Dendritic cell treated with granulocyte-macrophage colony-stimulating factor and Interleukin-4, amounts not matched to agents 40 ng/mL and 50 ng/mL, for 4 days (primary cell): ENCODE measurements around the gene CAMK1G.

Source experiments
- H3K27ac Mint-ChIP-seq: one replicate; pipeline ENCODE4 v1.8.0; 2022; ENCODE audit warnings: mild to moderate bottlenecking, mixed read lengths
- H3K27me3 Mint-ChIP-seq: one replicate; pipeline ENCODE4 v1.8.0; 2022; ENCODE audit warnings: mild to moderate bottlenecking, mixed read lengths
- H3K36me3 Mint-ChIP-seq: one replicate; pipeline ENCODE4 v1.8.0; 2022; ENCODE audit warnings: low read depth, mixed read lengths
- H3K4me1 Mint-ChIP-seq: one replicate; pipeline ENCODE4 v1.8.0; 2022; ENCODE audit warnings: low read depth, mixed read lengths
- H3K4me3 Mint-ChIP-seq: one replicate; pipeline ENCODE4 v1.8.0; 2022; ENCODE audit warnings: mild to moderate bottlenecking, moderate library complexity, mixed read lengths
- H3K9me3 Mint-ChIP-seq: one replicate; pipeline ENCODE4 v1.8.0; 2022; ENCODE audit warnings: mixed read lengths
- intact Hi-C: fragments of 100-400 bp; cut with micrococcal nuclease; formaldehyde crosslinking; loops from one replicate; pipeline ENCODE4 v1.15.0; 2022

Gene CAMK1G

GRCh38 chr1:209598227-209598626 is 14.7 kb downstream of the CAMK1G start:
- H3K36me3 Mint-ChIP-seq: no peaks in the 10 kb centered on the region
- intact Hi-C loops: no loop called here
- peaks cover 49% of the 10 kb centered on the region for H3K27me3 Mint-ChIP-seq
- H3K4me1 Mint-ChIP-seq: no peaks in the 10 kb centered on the region
- no peaks in the 10 kb centered on the region for H3K9me3 Mint-ChIP-seq
- H3K4me3 Mint-ChIP-seq: no peak overlapping the region
- no peak overlapping the region for H3K27ac Mint-ChIP-seq

- intact Hi-C loops: no loop called here
- H3K4me3 Mint-ChIP-seq: no peak overlapping the region
- H3K4me1 Mint-ChIP-seq: no peaks in the 10 kb centered on the region
- H3K9me3 Mint-ChIP-seq: no peaks in the 10 kb centered on the region
- peaks cover 30% of the 10 kb centered on the region for H3K27me3 Mint-ChIP-seq
- H3K27ac Mint-ChIP-seq: no peak overlapping the region
- H3K36me3 Mint-ChIP-seq: no peaks in the 10 kb centered on the region
These were observed 17.0 kb downstream of the CAMK1G start for GRCh38 chr1:209600541-209600940.

- intact Hi-C loops: loop anchor here (1.0 to 2.0 kb wide), 3 partner anchors 25 to 145 kb away; no protein-coding TSS in a partner anchor
- H3K27me3 Mint-ChIP-seq: peaks cover 19% of the 10 kb centered on the region
- H3K4me3 Mint-ChIP-seq: no peak overlapping the region
- no peaks in the 10 kb centered on the region for H3K36me3 Mint-ChIP-seq
- no peaks in the 10 kb centered on the region for H3K4me1 Mint-ChIP-seq
- H3K9me3 Mint-ChIP-seq: no peaks in the 10 kb centered on the region
- no peak overlapping the region for H3K27ac Mint-ChIP-seq
These were observed 18.5 kb downstream of the CAMK1G start for GRCh38 chr1:209601809-209602657.

DNA sequence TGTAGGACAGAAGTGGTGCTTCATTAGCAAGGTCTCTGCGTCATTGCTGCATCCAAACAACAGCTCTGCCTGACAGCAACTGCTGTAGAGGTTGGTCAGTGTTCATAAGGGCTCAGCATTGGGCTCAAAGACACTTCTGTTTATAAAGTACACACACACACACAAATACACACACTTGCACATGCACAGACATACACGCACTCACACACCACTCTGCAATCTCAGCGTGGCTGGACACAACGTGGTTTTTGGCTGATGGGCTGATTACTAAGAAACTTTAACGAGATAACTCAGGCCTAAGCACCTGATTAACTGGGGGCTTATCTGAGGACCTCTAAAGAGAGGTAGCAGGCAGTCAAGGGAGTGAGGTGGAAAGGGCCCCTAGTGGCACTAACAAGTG is 20.4 kb downstream of the CAMK1G start:
- Mint-ChIP-seq H3K4me3 (no peak overlapping the region), H3K4me1 (no peaks in the 10 kb centered on the region), H3K27ac (no peak overlapping the region)

DNA sequence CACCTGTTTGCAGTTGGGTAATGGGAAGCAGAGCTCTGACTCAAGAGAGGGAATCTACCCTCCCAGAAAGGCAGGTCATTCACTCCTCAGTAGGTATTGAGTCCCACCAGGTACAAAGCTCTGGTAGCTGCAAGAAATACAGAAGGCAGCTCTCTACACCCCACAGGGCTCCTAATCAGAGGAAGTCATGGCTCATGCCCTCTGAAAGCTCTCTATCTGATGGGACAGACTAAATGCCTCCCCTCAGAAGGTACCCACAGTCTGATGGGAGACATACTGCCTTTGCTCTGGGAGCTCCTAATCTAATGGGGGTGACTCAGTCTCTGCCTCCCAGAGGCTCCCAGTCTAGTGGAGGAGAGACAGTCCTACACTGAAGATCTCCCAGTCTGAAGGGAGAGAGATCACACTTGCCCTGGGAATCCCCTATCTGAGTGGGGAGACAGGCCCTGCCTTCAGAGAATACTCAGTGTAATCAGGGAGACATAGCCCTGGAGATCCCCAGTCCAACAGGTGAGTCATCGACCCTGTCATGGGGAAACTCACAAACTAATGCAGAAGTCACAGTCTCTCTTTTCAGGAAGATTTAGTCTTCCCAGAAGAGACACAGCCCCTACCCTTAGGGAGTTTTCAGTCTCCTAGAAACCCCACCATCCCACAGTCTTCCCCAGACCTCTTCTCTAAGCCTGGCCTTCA is 23.7 kb downstream of the CAMK1G start:
- Mint-ChIP-seq H3K27ac (peak overlapping the region; percentile 5), H3K4me1 (no peaks in the 10 kb centered on the region), H3K4me3 (no peak overlapping the region), H3K27me3 (peaks cover 3% of the 10 kb centered on the region), H3K9me3 (no peaks in the 10 kb centered on the region), H3K36me3 (no peaks in the 10 kb centered on the region)
- intact Hi-C loops: no loop called here

More for the DNA sequence above, 20.4 kb downstream of the CAMK1G start:
- Mint-ChIP-seq H3K9me3 (no peaks in the 10 kb centered on the region), H3K27me3 (peaks cover 13% of the 10 kb centered on the region), H3K36me3 (no peaks in the 10 kb centered on the region)
- intact Hi-C loops: loop anchor here (2.0 kb wide), 1 partner anchor 23 kb away; no protein-coding TSS in a partner anchor

DNA sequence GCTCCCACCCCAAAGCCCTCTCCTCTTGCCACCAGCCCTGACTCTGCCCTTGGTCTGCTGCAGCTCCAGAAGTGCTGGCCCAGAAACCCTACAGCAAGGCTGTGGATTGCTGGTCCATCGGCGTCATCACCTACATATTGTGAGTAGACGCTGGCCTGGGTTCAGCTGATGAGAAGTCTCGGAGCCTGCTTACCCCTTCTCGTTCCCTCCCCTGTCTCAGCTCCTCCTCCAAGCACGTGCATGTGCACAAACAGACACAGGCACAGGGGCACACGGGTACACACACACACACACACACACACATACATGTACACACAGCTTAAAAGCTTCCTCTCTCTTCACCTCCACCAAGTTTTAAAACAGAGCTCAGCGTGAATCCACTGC is 24.3 kb downstream of the CAMK1G start:
- intact Hi-C loops: no loop called here
- Mint-ChIP-seq H3K4me3 (no peak overlapping the region), H3K9me3 (no peaks in the 10 kb centered on the region), H3K27me3 (peaks cover 4% of the 10 kb centered on the region), H3K4me1 (peaks cover 2% of the 10 kb centered on the region), H3K36me3 (no peaks in the 10 kb centered on the region), H3K27ac (peak overlapping the region; percentile 5)

DNA sequence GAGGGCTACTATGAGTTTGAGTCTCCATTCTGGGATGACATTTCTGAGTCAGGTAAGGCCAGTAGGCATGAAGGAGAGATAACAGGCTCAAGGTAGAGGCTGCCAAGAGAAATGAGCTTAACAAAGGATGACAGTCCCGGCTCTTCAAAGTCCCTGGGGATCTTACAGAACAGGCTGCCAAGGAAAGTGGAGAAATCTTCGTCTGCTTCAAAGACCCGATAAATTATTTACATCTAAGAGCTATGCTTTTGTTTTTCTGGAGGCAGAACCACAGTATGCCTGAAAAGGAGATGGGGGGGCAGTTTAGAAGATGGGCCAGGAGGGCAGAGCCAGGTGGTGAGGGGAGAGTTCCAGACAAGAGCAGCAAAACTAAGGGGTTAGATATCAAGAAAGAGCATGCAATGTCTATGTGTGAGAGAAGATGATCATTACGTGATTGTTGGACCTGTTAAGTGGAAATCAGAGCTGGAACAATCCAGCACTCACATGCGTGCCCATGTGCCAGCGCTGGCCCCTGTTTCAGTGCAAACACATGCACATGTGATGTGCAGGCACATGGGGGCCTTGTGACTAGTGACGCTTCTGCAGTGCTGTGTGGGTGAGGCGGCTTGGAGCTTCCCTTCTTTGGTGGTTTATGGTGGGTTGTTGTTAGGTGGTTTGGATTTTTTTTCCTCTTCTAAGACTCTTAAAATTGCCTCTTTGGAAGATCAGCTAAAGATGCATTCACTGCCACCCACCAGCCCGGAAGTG is 25.7 kb downstream of the CAMK1G start:
- Mint-ChIP-seq H3K4me1 (peaks cover 12% of the 10 kb centered on the region), H3K27ac (no peak overlapping the region), H3K9me3 (no peaks in the 10 kb centered on the region), H3K27me3 (peaks cover 13% of the 10 kb centered on the region), H3K4me3 (no peak overlapping the region), H3K36me3 (no peaks in the 10 kb centered on the region)
- intact Hi-C loops: no loop called here

DNA sequence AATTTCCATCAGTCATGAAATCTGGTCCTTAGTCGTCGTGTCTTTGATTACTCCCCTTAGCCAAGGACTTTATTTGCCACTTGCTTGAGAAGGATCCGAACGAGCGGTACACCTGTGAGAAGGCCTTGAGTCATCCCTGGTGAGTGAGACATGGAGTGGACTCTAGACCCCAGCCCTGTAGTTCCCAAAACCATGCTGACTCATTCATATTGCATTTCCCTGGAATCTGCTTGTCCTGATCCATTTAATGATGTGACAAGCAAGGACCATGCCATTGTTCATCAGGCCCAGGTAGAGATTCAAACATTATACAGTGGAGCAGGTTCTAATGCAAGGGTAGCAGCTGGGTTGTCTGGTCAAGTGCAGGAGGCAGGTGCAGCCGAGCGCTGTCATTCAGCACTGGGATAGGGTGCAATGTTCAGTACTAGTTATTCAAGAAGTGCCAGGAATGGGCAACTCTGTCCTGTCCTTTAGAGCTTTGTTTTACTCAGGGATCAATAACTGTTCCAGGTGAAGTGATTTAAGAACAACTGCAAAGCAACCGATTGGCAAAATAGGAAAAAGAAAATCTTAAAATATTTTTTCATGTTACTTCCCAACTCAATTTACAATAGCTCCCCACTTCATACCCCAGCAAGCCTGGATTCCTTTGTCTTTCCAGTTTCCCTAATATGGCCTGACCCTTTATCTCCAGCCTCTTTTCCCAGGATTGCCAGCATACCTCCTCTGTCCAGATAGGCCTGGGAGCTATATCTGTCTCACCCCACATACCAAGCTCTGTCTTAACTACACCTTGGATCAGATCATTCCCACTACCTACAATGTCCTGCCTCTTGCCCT is 26.5 kb downstream of the CAMK1G start:
- H3K27ac Mint-ChIP-seq: no peak overlapping the region
- intact Hi-C loops: no loop called here
- H3K9me3 Mint-ChIP-seq: no peaks in the 10 kb centered on the region
- H3K4me1 Mint-ChIP-seq: peaks cover 12% of the 10 kb centered on the region
- no peak overlapping the region for H3K4me3 Mint-ChIP-seq
- H3K36me3 Mint-ChIP-seq: peaks cover 5% of the 10 kb centered on the region
- peaks cover 15% of the 10 kb centered on the region for H3K27me3 Mint-ChIP-seq

DNA sequence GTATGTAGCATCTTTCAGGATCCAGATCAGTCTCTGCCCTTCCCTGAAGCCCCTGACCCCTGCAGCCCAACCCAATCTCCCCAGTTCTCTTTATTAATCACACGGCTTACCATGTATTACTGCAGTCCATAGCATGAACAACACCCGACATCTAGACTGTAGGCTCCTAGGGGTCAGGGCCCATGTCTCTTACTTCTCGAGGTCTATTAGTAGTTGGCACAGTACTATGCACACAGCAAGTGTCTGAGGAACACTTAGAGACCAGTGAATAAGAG is 27.1 kb downstream of the CAMK1G start:
- Mint-ChIP-seq H3K36me3 (peaks cover 7% of the 10 kb centered on the region), H3K4me1 (peaks cover 12% of the 10 kb centered on the region), H3K9me3 (no peaks in the 10 kb centered on the region), H3K27ac (no peak overlapping the region), H3K27me3 (peaks cover 16% of the 10 kb centered on the region), H3K4me3 (no peak overlapping the region)
- intact Hi-C loops: no loop called here

- Mint-ChIP-seq H3K27ac (no peak overlapping the region), H3K9me3 (no peaks in the 10 kb centered on the region), H3K4me1 (peaks cover 12% of the 10 kb centered on the region), H3K4me3 (no peak overlapping the region), H3K27me3 (peaks cover 21% of the 10 kb centered on the region), H3K36me3 (peaks cover 21% of the 10 kb centered on the region)
- intact Hi-C loops: no loop called here
These were observed 28.5 kb downstream of the CAMK1G start for GRCh38 chr1:209611771-209612570.

DNA sequence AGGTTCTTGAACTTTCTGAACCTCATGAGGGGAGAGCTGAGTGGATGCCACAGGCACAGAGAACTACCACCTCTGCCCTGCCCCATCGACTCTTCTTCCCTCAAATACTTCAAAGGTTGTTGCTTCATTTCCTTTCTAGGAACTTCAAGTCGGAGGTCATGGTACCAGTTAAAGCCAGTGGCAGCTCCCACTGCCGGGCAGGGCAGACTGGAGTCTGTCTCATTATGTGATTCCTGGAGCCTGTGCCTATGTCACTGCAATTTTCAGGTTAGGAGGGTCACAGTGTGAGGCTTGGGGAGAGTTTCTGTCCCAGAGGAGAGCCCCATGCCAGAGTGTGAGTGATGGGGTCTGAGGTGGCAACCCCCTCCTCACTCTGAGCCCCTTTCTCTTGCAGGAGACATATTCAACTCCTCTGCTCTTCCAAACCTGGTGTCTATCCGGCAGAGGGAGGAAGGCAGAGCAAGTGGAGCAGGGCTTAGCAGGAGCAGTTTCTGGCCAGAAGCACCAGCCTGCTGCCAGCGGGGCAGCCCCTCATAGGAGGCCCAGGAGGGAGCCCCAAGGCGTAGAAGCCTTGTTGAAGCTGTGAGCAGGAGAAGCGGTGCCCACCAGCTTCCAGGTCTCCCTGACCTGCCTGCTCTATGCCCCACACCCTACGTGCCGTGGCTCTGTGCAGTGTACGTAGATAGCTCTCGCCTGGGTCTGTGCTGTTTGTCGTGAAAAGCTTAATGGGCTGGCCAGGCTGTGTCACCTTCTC is 29.3 kb downstream of the CAMK1G start:
- Mint-ChIP-seq H3K27me3 (peaks cover 27% of the 10 kb centered on the region), H3K9me3 (no peaks in the 10 kb centered on the region), H3K4me1 (peaks cover 12% of the 10 kb centered on the region), H3K4me3 (no peak overlapping the region), H3K27ac (no peak overlapping the region), H3K36me3 (peaks cover 30% of the 10 kb centered on the region)
- intact Hi-C loops: no loop called here

DNA sequence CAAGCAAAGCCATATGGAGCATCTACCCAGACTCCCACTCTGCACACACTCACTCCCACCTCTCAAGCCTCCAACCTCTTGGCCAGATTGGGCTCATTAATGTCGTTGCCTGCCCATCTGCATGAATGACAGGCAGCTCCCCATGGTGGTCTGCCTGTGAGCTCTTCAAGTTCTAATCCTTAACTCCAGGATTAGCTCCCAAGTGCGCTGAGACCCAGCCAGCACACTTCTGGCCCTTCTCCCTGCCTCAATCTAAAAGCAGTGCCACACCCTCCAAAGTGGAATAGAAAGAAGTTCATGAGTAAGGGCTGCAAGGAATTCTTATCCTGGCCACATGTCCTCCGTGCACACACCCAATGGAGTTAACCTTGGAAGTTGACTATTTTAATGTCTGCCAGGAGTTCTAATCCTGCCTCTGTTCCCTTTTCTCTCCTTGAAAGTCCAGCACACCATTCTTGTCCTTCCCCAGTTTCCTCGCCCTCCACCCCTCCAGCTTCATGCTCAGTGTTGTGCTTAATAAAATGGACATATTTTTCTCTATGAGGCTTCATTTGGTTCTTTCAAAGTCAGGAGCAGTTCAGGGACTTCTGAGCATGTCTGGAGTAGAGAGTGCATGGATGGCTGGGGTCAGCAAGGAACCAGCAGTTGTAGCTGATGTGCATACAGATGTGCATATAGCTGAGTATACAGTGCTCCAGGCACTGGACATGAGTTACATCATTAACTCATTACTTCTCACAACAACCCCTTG is 30.1 kb downstream of the CAMK1G start:
- intact Hi-C loops: no loop called here
- Mint-ChIP-seq H3K4me1 (peaks cover 14% of the 10 kb centered on the region), H3K27me3 (peaks cover 29% of the 10 kb centered on the region), H3K36me3 (peaks cover 31% of the 10 kb centered on the region), H3K4me3 (no peak overlapping the region), H3K27ac (no peak overlapping the region), H3K9me3 (no peaks in the 10 kb centered on the region)
